Natural killer cell (primary cell): ENCODE data around the gene DACH1. TPM values are rescaled to one million over a fixed set of nuclear protein-coding genes. Genes with fewer than 3 reads are reported as not detected.

Experiments
- ATAC-seq, 3 donors: fragments of 150-1000 bp in 2 of 3; fragments of 200-7000 bp in 1 of 3; cut with Tn5 transposase; 1 replicate in 1 of 3; 2 replicates in 2 of 3; pipeline ENCODE4 v1.10.0; 2021; ENCODE audit warnings: mild to moderate bottlenecking in 2 of 3, moderate library complexity in 2 of 3
- DNase-seq, 2 donors: peaks; one replicate each; pipeline versions ENCODE4 v3.0.0 to v3.0.0-alpha.2; 2013 to 2021; ENCODE audit warnings: mixed read lengths in 1 of 2
- H3K27ac ChIP-seq: one replicate; pipeline ENCODE4 v1.5.1; 2013; ENCODE audit warnings: mild to moderate bottlenecking, low read length
- H3K27me3 ChIP-seq: one replicate; pipeline ENCODE4 v1.6.1; 2013; ENCODE audit warnings: low read length; ENCODE audit not compliant: control insufficient read depth, insufficient read depth
- H3K36me3 ChIP-seq: one replicate; pipeline ENCODE4 v1.6.1; 2013; ENCODE audit warnings: low read length; ENCODE audit not compliant: control insufficient read depth, insufficient read depth
- H3K4me1 ChIP-seq: one replicate; pipeline ENCODE4 v1.6.1; 2013; ENCODE audit warnings: low read length; ENCODE audit not compliant: control insufficient read depth, insufficient read depth
- H3K4me3 ChIP-seq: one replicate; pipeline ENCODE4 v1.5.1; 2013; ENCODE audit warnings: low read length
- H3K9me3 ChIP-seq: one replicate; pipeline ENCODE4 v1.6.1; 2013; ENCODE audit warnings: low read length; ENCODE audit not compliant: control insufficient read depth, insufficient read depth
- H3K27ac Mint-ChIP-seq, 2 donors: one replicate each; pipeline ENCODE4 v1.8.0; 2022; ENCODE audit warnings: mild to moderate bottlenecking in 2 of 2, mixed read lengths in 2 of 2, moderate library complexity in 1 of 2
- H3K27me3 Mint-ChIP-seq, 2 donors: one replicate each; pipeline ENCODE4 v1.8.0; 2022; ENCODE audit warnings: low read depth in 2 of 2, mixed read lengths in 2 of 2
- H3K36me3 Mint-ChIP-seq: one replicate; pipeline ENCODE4 v1.8.0; 2022; ENCODE audit warnings: mixed read lengths
- H3K4me1 Mint-ChIP-seq, 2 donors: one replicate each; pipeline ENCODE4 v1.8.0; 2022; ENCODE audit warnings: mixed read lengths in 2 of 2
- H3K4me3 Mint-ChIP-seq: one replicate; pipeline ENCODE4 v1.8.0; 2022; ENCODE audit warnings: mild to moderate bottlenecking, moderate library complexity, mixed read lengths
- H3K9me3 Mint-ChIP-seq, 2 donors: one replicate each; pipeline ENCODE4 v1.8.0; 2022; ENCODE audit warnings: mixed read lengths in 2 of 2
- CTCF ChIP-seq: fragments of 200-600 bp; IDR thresholded peaks from one replicate; pipeline ENCODE4 v1.8.0; 2022; ENCODE audit warnings: antibody characterized with exemption
- WGBS: methylation state at CpG from one replicate; pipeline ENCODE4 v1.1.7; 2013; ENCODE audit warnings: missing lambda C conversion rate; ENCODE audit not compliant: insufficient coverage; 5-methylcytosine and 5-hydroxymethylcytosine counted together
- intact Hi-C: fragments of 100-400 bp; cut with micrococcal nuclease; formaldehyde crosslinking; loops from one replicate; pipeline ENCODE4 v1.14.2; 2022
- total RNA-seq, 4 donors: library from RNA; stranded (reverse); fragments of 120-200 nt in 1 of 4; gene quantifications; one replicate each; pipeline versions ENCODE4 v1.2.3 to v1.2.4, GENCODE V29; 2013 to 2022

DACH1 gene
- total RNA-seq, 3 donors from 2014 or later (not counting 1 experiment from before 2014, with no cell fraction given), result 0.29 to 2.3 (median 0.49) TPM

GRCh38 chr13:71856548-71857043 lies 10.4 kb downstream of the DACH1 start:
- Histone ChIP-seq H3K27ac (no peak overlapping the region), H3K9me3 (no peaks in the 10 kb centered on the region), H3K4me1 (no peaks in the 10 kb centered on the region), H3K27me3 (no peaks in the 10 kb centered on the region), H3K36me3 (no peaks in the 10 kb centered on the region), H3K4me3 (no peak overlapping the region)
- Mint-ChIP-seq H3K9me3 (peaks cover 0 to 7% of the 10 kb centered on the region in 2 donors), H3K4me1 (no peaks in the 10 kb centered on the region), H3K27me3 (peaks cover 6 to 7% of the 10 kb centered on the region in 2 donors), H3K4me3 (no peak overlapping the region), H3K27ac (no peak overlapping the region), H3K36me3 (no peaks in the 10 kb centered on the region)
- ATAC-seq (no peak), DNase-seq (no peak)
- intact Hi-C loops, result no loop called here
- 100% methylated on average over 4 of the region's 4 CpGs for WGBS
- TF ChIP-seq CTCF, result no peak

- ATAC-seq (no peak), DNase-seq (no peak)
- H3K27ac Mint-ChIP-seq, result no peak overlapping the region
- Histone ChIP-seq H3K4me3 (no peak overlapping the region), H3K36me3 (no peaks in the 10 kb centered on the region), H3K9me3 (no peaks in the 10 kb centered on the region), H3K27me3 (no peaks in the 10 kb centered on the region), H3K27ac (no peak overlapping the region), H3K4me1 (no peaks in the 10 kb centered on the region)
- no peak for TF ChIP-seq CTCF
- H3K27me3 Mint-ChIP-seq, result peaks cover 0 to 2% of the 10 kb centered on the region in 2 donors
- H3K4me1 Mint-ChIP-seq, result no peaks in the 10 kb centered on the region
- peaks cover 0 to 4% of the 10 kb centered on the region in 2 donors for H3K9me3 Mint-ChIP-seq
- intact Hi-C loops, result no loop called here
- no CpG with 5 or more reads among the region's 1 CpG for WGBS
- no peak overlapping the region for H3K4me3 Mint-ChIP-seq
- H3K36me3 Mint-ChIP-seq, result no peaks in the 10 kb centered on the region
Observed at GRCh38 chr13:71854401-71854800, 12.6 kb downstream of the DACH1 start.

- TF ChIP-seq CTCF, result no peak
- H3K27me3 ChIP-seq, result no peaks in the 10 kb centered on the region
- no peak for DNase-seq
- Mint-ChIP-seq H3K27ac (no peak overlapping the region), H3K27me3 (peaks cover 0 to under 1% of the 10 kb centered on the region in 2 donors), H3K4me1 (no peaks in the 10 kb centered on the region), H3K36me3 (no peaks in the 10 kb centered on the region), H3K4me3 (no peak overlapping the region), H3K9me3 (peaks cover 1 to 4% of the 10 kb centered on the region in 2 donors)
- intact Hi-C loops, result no loop called here
- no peak overlapping the region for H3K4me3 ChIP-seq
- 89% methylated on average over 3 of the region's 3 CpGs for WGBS
- no peak overlapping the region for H3K27ac ChIP-seq
- H3K36me3 ChIP-seq, result no peaks in the 10 kb centered on the region
- ATAC-seq, result no peak
- H3K4me1 ChIP-seq, result no peaks in the 10 kb centered on the region
- no peaks in the 10 kb centered on the region for H3K9me3 ChIP-seq
Observed at GRCh38 chr13:71853725-71854124, 13.3 kb downstream of the DACH1 start.

GRCh38 chr13:71852736-71853135 lies 14.3 kb downstream of the DACH1 start:
- Histone ChIP-seq H3K36me3 (no peaks in the 10 kb centered on the region), H3K27ac (no peak overlapping the region), H3K4me1 (no peaks in the 10 kb centered on the region), H3K9me3 (peaks cover 3% of the 10 kb centered on the region), H3K4me3 (no peak overlapping the region), H3K27me3 (no peaks in the 10 kb centered on the region)
- no peak overlapping the region for H3K27ac Mint-ChIP-seq
- H3K4me3 Mint-ChIP-seq, result no peak overlapping the region
- H3K4me1 Mint-ChIP-seq, result no peaks in the 10 kb centered on the region
- ATAC-seq, result no peak
- intact Hi-C loops, result no loop called here
- H3K27me3 Mint-ChIP-seq, result no peaks in the 10 kb centered on the region
- no peak for DNase-seq
- H3K36me3 Mint-ChIP-seq, result no peaks in the 10 kb centered on the region
- peaks cover 3% of the 10 kb centered on the region in 2 donors for H3K9me3 Mint-ChIP-seq
- TF ChIP-seq CTCF, result no peak
- WGBS, result 100% methylated on average over 1 of the region's 2 CpGs
